ENCODE results near the gene ENPP5. TPM values are rescaled to one million over a fixed set of nuclear protein-coding genes. Genes with fewer than 3 reads are reported as not detected.
A peak's percentile ranks its signal among the peaks of the same experiment; 100 is the strongest.
"Not testable (repeated sequence)": the region's sequence is repeated elsewhere in the genome, so short reads cannot be mapped to it uniquely, and the experiment has no call there.

Gene ENPP5
- total and polyA plus RNA-seq, 4 experiments from 2014 or later, result 0.89 to 2.1 (median 1.6) TPM

DNA sequence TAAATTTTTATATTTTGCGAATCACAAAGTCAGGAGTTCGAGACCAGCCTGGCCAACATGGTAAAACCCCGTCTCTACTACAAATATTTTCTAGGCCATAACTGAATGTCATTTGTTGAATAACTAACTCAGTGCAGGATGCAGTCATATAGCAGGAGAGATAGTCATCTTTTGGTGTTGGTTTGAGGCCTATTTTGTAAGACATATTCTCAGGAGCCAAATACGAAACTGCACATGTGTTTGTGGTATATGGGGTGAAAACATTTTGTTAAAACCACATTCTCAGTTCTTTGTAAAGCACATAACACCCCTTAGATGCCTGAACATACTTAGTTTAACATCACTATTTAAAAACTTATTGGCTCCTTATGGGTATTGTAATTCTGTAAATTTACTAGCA, 4.7 kb upstream of the ENPP5 start:
- ChIA-PET POLR2A (ENCODE audit: partially characterized antibody) (interaction anchor here (1.1 kb wide), 1 partner anchor 46 kb away, joined by 4 read pairs; the partner anchor contains the start of gene ENPP4), CTCF (ENCODE audit: partially characterized antibody) (interaction anchor here (1.2 to 1.8 kb wide), 2 partner anchors 11 to 85 kb away, joined by 4 to 5 read pairs; no protein-coding TSS in a partner anchor)
- Histone ChIP-seq H3K9me3 (ENCODE audit: control insufficient read depth in 1 of 2, low read length in 2 of 2) (no peaks in the 10 kb centered on the region), H3K27me3 (ENCODE audit: insufficient read depth, low read length) (no peaks in the 10 kb centered on the region), H3K4me3 (ENCODE audit: low read length in 2 of 2) (no peak overlapping the region), H3K36me3 (ENCODE audit: insufficient read depth, low read length) (no peaks in the 10 kb centered on the region), H3K4me1 (ENCODE audit: insufficient read depth, low read length) (peaks cover 15% of the 10 kb centered on the region), H3K27ac (ENCODE audit: low read depth, low read length) (no peak overlapping the region)
- H3K27me3 Mint-ChIP-seq, result peaks cover 3 to 15% of the 10 kb centered on the region in 2 donors
- peaks cover 0 to 3% (median 0%) of the 10 kb centered on the region in 8 donors for H3K9me3 Mint-ChIP-seq
- H3K36me3 Mint-ChIP-seq, result no peaks in the 10 kb centered on the region
- intact Hi-C loops (cut with micrococcal nuclease), result no loop called here
- peak in 4 of 5 donors; percentile 44 to 61 (median 46) for DNase-seq
- peak overlapping the region; percentile 22 to 85 (median 63) for H3K27ac Mint-ChIP-seq
- H3K4me1 Mint-ChIP-seq, result peaks cover 6 to 33% (median 16%) of the 10 kb centered on the region in 4 donors
- H3K4me3 Mint-ChIP-seq, result peak overlapping the region in 4 of 8 donors; percentile 1 to 38 (median 6)

GRCh38 chr6:46174904-46175303, 4.1 kb upstream of the ENPP5 start:
- Histone ChIP-seq H3K27me3 (ENCODE audit: insufficient read depth, low read length) (no peaks in the 10 kb centered on the region), H3K36me3 (ENCODE audit: insufficient read depth, low read length) (no peaks in the 10 kb centered on the region), H3K9me3 (ENCODE audit: control insufficient read depth in 1 of 2, low read length in 2 of 2) (no peaks in the 10 kb centered on the region), H3K4me3 (ENCODE audit: low read length in 2 of 2) (no peak overlapping the region), H3K4me1 (ENCODE audit: insufficient read depth, low read length) (peaks cover 20% of the 10 kb centered on the region), H3K27ac (ENCODE audit: low read depth, low read length) (no peak overlapping the region)
- H3K27me3 Mint-ChIP-seq, result peaks cover 7 to 20% of the 10 kb centered on the region in 2 donors
- peak overlapping the region in 6 of 7 donors; percentile 22 to 85 (median 65) for H3K27ac Mint-ChIP-seq
- CTCF ChIA-PET (ENCODE audit: partially characterized antibody), result interaction anchor here (1.8 kb wide), 1 partner anchor 84 kb away, joined by 5 read pairs; no protein-coding TSS in a partner anchor
- intact Hi-C loops (cut with micrococcal nuclease), result no loop called here
- POLR2A ChIA-PET (ENCODE audit: partially characterized antibody), result no interaction called here
- DNase-seq, result peak in 2 of 5 donors; percentile 1 to 5
- peaks cover 0 to 3% (median 0%) of the 10 kb centered on the region in 8 donors for H3K9me3 Mint-ChIP-seq
- peaks cover 10 to 38% (median 22%) of the 10 kb centered on the region in 4 donors for H3K4me1 Mint-ChIP-seq
- H3K4me3 Mint-ChIP-seq, result peak overlapping the region in 1 of 8 donors; percentile 7
- no peaks in the 10 kb centered on the region for H3K36me3 Mint-ChIP-seq

- no peak overlapping the region for H3K4me3 ChIP-seq (ENCODE audit: low read length in 2 of 2)
- H3K4me1 Mint-ChIP-seq, result peaks cover 11 to 41% (median 23%) of the 10 kb centered on the region in 4 donors
- intact Hi-C loops (cut with micrococcal nuclease), result no loop called here
- H3K9me3 Mint-ChIP-seq, result no peaks in the 10 kb centered on the region
- peak overlapping the region in 3 of 8 donors; percentile 7 to 61 (median 57) for H3K4me3 Mint-ChIP-seq
- no peaks in the 10 kb centered on the region for H3K36me3 Mint-ChIP-seq
- no peak for DNase-seq
- POLR2A ChIA-PET (ENCODE audit: partially characterized antibody), result no interaction called here
- H3K27ac Mint-ChIP-seq, result no peak overlapping the region
- peaks cover 9 to 25% of the 10 kb centered on the region in 2 donors for H3K27me3 Mint-ChIP-seq
- no peak overlapping the region for H3K27ac ChIP-seq (ENCODE audit: low read depth, low read length)
- no peaks in the 10 kb centered on the region for H3K9me3 ChIP-seq (ENCODE audit: control insufficient read depth in 1 of 2, low read length in 2 of 2)
- CTCF ChIA-PET (ENCODE audit: partially characterized antibody), result no interaction called here
- peaks cover 21% of the 10 kb centered on the region for H3K4me1 ChIP-seq (ENCODE audit: insufficient read depth, low read length)
- H3K27me3 ChIP-seq (ENCODE audit: insufficient read depth, low read length), result no peaks in the 10 kb centered on the region
- no peaks in the 10 kb centered on the region for H3K36me3 ChIP-seq (ENCODE audit: insufficient read depth, low read length)
Observed at GRCh38 chr6:46172176-46172575, 1.4 kb upstream of the ENPP5 start.

DNA sequence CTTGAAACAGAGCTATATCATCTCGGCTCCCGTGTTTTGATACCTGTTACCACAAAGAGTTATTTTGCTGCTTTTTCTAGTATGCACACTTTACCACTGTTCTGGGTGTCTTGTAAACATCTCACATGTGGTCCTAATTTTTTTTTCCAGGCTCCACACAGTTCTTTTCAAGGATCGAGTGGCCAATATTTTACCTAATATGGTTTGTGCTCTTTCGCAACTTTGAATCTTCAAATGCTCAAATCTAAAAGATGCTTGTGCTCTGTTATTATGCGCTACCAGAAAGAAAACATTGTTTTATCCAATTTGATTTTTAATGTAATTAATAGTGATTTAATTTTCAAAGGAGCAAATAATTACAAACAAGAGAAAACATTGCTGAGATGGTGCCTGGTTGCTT, 10.7 kb downstream of the ENPP5 start:
- Histone ChIP-seq H3K4me1 (ENCODE audit: insufficient read depth, low read length) (no peaks in the 10 kb centered on the region), H3K27ac (ENCODE audit: low read depth, low read length) (no peak overlapping the region), H3K36me3 (ENCODE audit: insufficient read depth, low read length) (no peaks in the 10 kb centered on the region), H3K4me3 (ENCODE audit: low read length in 2 of 2) (no peak overlapping the region), H3K27me3 (ENCODE audit: insufficient read depth, low read length) (no peaks in the 10 kb centered on the region), H3K9me3 (ENCODE audit: control insufficient read depth in 1 of 2, low read length in 2 of 2) (no peaks in the 10 kb centered on the region)
- Mint-ChIP-seq H3K9me3 (no peaks in the 10 kb centered on the region), H3K4me3 (no peak overlapping the region), H3K4me1 (no peaks in the 10 kb centered on the region), H3K27me3 (peaks cover 7 to 9% of the 10 kb centered on the region in 2 donors), H3K36me3 (peaks cover 0 to 2% of the 10 kb centered on the region in 2 donors), H3K27ac (no peak overlapping the region)
- CTCF ChIA-PET (ENCODE audit: partially characterized antibody), result no interaction called here
- intact Hi-C loops (cut with micrococcal nuclease), result no loop called here
- DNase-seq, result no peak
- POLR2A ChIA-PET (ENCODE audit: partially characterized antibody), result no interaction called here

- intact Hi-C loops (cut with micrococcal nuclease), result no loop called here
- H3K27me3 Mint-ChIP-seq, result peaks cover 7% of the 10 kb centered on the region in 2 donors
Observed at GRCh38 chr6:46159229-46159628, 11.6 kb downstream of the ENPP5 start.

GRCh38 chr6:46156701-46157100, 14.1 kb downstream of the ENPP5 start:
- intact Hi-C loops (cut with micrococcal nuclease), result no loop called here
- H3K27ac Mint-ChIP-seq, result no peak overlapping the region
- no peak overlapping the region for H3K4me3 Mint-ChIP-seq

More at GRCh38 chr6:46159229-46159628, 11.6 kb downstream of the ENPP5 start:
- Mint-ChIP-seq H3K36me3 (peaks cover 0 to 2% of the 10 kb centered on the region in 2 donors), H3K4me1 (no peaks in the 10 kb centered on the region), H3K9me3 (peaks cover 0 to 1% (median 0%) of the 10 kb centered on the region in 8 donors), H3K27ac (no peak overlapping the region), H3K4me3 (no peak overlapping the region)
- H3K27me3 ChIP-seq (ENCODE audit: insufficient read depth, low read length), result no peaks in the 10 kb centered on the region
- ChIA-PET CTCF (ENCODE audit: partially characterized antibody) (no interaction called here), POLR2A (ENCODE audit: partially characterized antibody) (no interaction called here)
- H3K9me3 ChIP-seq (ENCODE audit: control insufficient read depth in 1 of 2, low read length in 2 of 2), result no peaks in the 10 kb centered on the region
- H3K4me3 ChIP-seq (ENCODE audit: low read length in 2 of 2), result no peak overlapping the region
- H3K4me1 ChIP-seq (ENCODE audit: insufficient read depth, low read length), result no peaks in the 10 kb centered on the region
- H3K36me3 ChIP-seq (ENCODE audit: insufficient read depth, low read length), result no peaks in the 10 kb centered on the region
- DNase-seq, result no peak
- no peak overlapping the region for H3K27ac ChIP-seq (ENCODE audit: low read depth, low read length)

DNA sequence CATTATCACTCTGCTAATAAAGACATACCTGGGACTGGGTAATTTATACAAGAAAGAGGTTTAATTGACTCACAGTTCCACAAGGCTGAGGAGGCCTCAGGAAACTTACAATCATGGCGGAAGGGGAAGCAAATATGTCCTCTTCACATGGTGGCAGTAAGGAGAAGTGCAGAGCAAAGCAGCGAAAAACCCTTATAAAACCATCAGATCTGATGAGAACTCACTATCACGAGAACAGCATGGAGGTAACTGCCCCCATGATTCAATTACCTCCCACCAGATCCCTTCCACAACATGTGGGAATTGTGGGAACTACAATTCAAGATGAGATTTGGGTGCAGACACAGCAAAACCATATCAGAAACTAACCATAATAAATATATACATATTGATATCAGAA, 21.7 kb downstream of the ENPP5 start:
- DNase-seq; H3K27me3 Mint-ChIP-seq; H3K9me3 Mint-ChIP-seq; H3K4me1 Mint-ChIP-seq; H3K27ac ChIP-seq (ENCODE audit: low read depth, low read length); H3K9me3 ChIP-seq (ENCODE audit: control insufficient read depth in 1 of 2, low read length in 2 of 2); H3K36me3 ChIP-seq (ENCODE audit: insufficient read depth, low read length); CTCF ChIA-PET (ENCODE audit: partially characterized antibody); H3K27me3 ChIP-seq (ENCODE audit: insufficient read depth, low read length); H3K27ac Mint-ChIP-seq; H3K4me3 Mint-ChIP-seq; H3K36me3 Mint-ChIP-seq; H3K4me3 ChIP-seq (ENCODE audit: low read length in 2 of 2); intact Hi-C loops (cut with micrococcal nuclease); POLR2A ChIA-PET (ENCODE audit: partially characterized antibody); H3K4me1 ChIP-seq (ENCODE audit: insufficient read depth, low read length): not testable (repeated sequence)

More at GRCh38 chr6:46156701-46157100, 14.1 kb downstream of the ENPP5 start:
- POLR2A ChIA-PET (ENCODE audit: partially characterized antibody), result no interaction called here
- H3K9me3 Mint-ChIP-seq, result peaks cover 0 to 2% (median 0%) of the 10 kb centered on the region in 8 donors
- Histone ChIP-seq H3K36me3 (ENCODE audit: insufficient read depth, low read length) (no peaks in the 10 kb centered on the region), H3K9me3 (ENCODE audit: control insufficient read depth in 1 of 2, low read length in 2 of 2) (no peaks in the 10 kb centered on the region), H3K4me1 (ENCODE audit: insufficient read depth, low read length) (no peaks in the 10 kb centered on the region), H3K27me3 (ENCODE audit: insufficient read depth, low read length) (no peaks in the 10 kb centered on the region), H3K27ac (ENCODE audit: low read depth, low read length) (no peak overlapping the region), H3K4me3 (ENCODE audit: low read length in 2 of 2) (no peak overlapping the region)
- H3K36me3 Mint-ChIP-seq, result no peaks in the 10 kb centered on the region
- peaks cover 3 to 7% of the 10 kb centered on the region in 2 donors for H3K27me3 Mint-ChIP-seq
- no peaks in the 10 kb centered on the region for H3K4me1 Mint-ChIP-seq
- CTCF ChIA-PET (ENCODE audit: partially characterized antibody), result no interaction called here
- no peak for DNase-seq

All from CD4-positive, alpha-beta memory T cell (primary cell).